ENCODE results near the gene PLA2G4D. TPM values are rescaled to one million over a fixed set of nuclear protein-coding genes. Genes with fewer than 3 reads are reported as not detected.

The PLA2G4D gene
- total RNA-seq, 1 experiment from 2014 or later, result 0.24 TPM

GRCh38 chr15:42070279-42070975 is 23.9 kb downstream of the PLA2G4D start (continued):
- TF ChIP-seq ZNF281 (CRISPR knock-in tag; IDR thresholded peaks at IDR 0.05) (no peak), SP1 (CRISPR knock-in tag; conservative IDR thresholded peaks at IDR 0.05) (no peak)

GRCh38 chr15:42069496-42070278 is 24.7 kb downstream of the PLA2G4D start:
- Mint-ChIP-seq H3K27me3 (ENCODE audit: low read depth) (no peaks in the 10 kb centered on the region; the same call in 1 of the 2 replicates), H3K4me3 (no peak overlapping the region), H3K27ac (no peak overlapping the region), H3K36me3 (no peaks in the 10 kb centered on the region), H3K4me1 (peaks cover 5% of the 10 kb centered on the region), H3K9me3 (no peaks in the 10 kb centered on the region)
- POLR2A ChIA-PET, result no interaction called here
- TF ChIP-seq USF1 (CRISPR knock-in tag; IDR thresholded peaks at IDR 0.05) (no peak), TP53 (CRISPR knock-in tag; IDR thresholded peaks at IDR 0.05) (no peak), HMGXB4 (CRISPR knock-in tag; IDR thresholded peaks at IDR 0.05) (no peak), JAZF1 (CRISPR knock-in tag; IDR thresholded peaks at IDR 0.05) (no peak), ZNF532 (CRISPR knock-in tag; IDR thresholded peaks at IDR 0.05; ENCODE audit: borderline replicate concordance) (no peak), HMGA2 (CRISPR knock-in tag; IDR thresholded peaks at IDR 0.05) (no peak), CREB1 (CRISPR knock-in tag; IDR thresholded peaks at IDR 0.05) (no peak), ZNF512 (CRISPR knock-in tag; IDR thresholded peaks at IDR 0.05; ENCODE audit: borderline replicate concordance) (no peak)
- ATAC-seq (no peak), DNase-seq (ENCODE audit: low spot score) (no peak)
- CTCF ChIA-PET, result interaction anchor here (0.6 to 9.2 kb wide), 13 partner anchors 13 to 1155 kb away, joined by 3 to 164 read pairs (median 4); no protein-coding TSS in a partner anchor
